HUES64 (cell line): ENCODE data around the gene AATK.
A peak's percentile ranks its signal among the peaks of the same experiment; 100 is the strongest.

Source experiments
- H3K27ac ChIP-seq: 2 replicates; pipeline ENCODE4 v1.7.0; 2013; ENCODE audit warnings: low read depth, low read length, inconsistent platforms
- H3K27me3 ChIP-seq: 2 replicates; pipeline ENCODE4 v1.6.1; 2013; ENCODE audit warnings: mild to moderate bottlenecking, low read length; ENCODE audit not compliant: insufficient read depth
- H3K36me3 ChIP-seq: 2 replicates; pipeline ENCODE4 v1.6.1; 2013; ENCODE audit warnings: mild to moderate bottlenecking, low read length; ENCODE audit not compliant: insufficient read depth
- H3K4me1 ChIP-seq: 2 replicates; pipeline ENCODE4 v1.6.1; 2013; ENCODE audit warnings: mild to moderate bottlenecking, low read length, moderate library complexity; ENCODE audit not compliant: insufficient read depth
- H3K4me3 ChIP-seq: 2 replicates; pipeline ENCODE4 v1.5.1; 2013; ENCODE audit warnings: mild to moderate bottlenecking, low read length, moderate library complexity
- H3K9ac ChIP-seq: 2 replicates; pipeline ENCODE4 v1.6.1; 2013; ENCODE audit warnings: mild to moderate bottlenecking, low read depth, low read length
- H3K9me3 ChIP-seq: 2 replicates; pipeline ENCODE4 v1.6.1; 2013; ENCODE audit warnings: low read depth, low read length; ENCODE audit not compliant: insufficient read depth
- WGBS: fragments of 150-250, 120-280 bp; methylation state at CpG from one replicate; pipeline ENCODE4 v1.1.7; 2013; ENCODE audit warnings: missing lambda C conversion rate; 5-methylcytosine and 5-hydroxymethylcytosine counted together

The AATK gene

GRCh38 chr17:81165246-81166032 is 582 bp downstream of the AATK start, which contains the start of gene PVALEF:
Gene PVALEF (plus strand): TSS chr17:81165507. CDS start chr17:81181227, 15,720 bp downstream.
- Histone ChIP-seq H3K36me3 (no peaks in the 10 kb centered on the region), H3K9ac (peak within 1 kb of the TSS; percentile 7; the same call in 1 of the 2 replicates), H3K4me3 (peak within 1 kb of the TSS; percentile 48), H3K27ac (no peak within 1 kb of the TSS), H3K9me3 (no peaks in the 10 kb centered on the region), H3K27me3 (peaks cover 7% of the 10 kb centered on the region), H3K4me1 (no peaks in the 10 kb centered on the region)
- WGBS, result 27% methylated on average over 46 of the region's 46 CpGs

GRCh38 chr17:81164371-81165245 is 1.4 kb downstream of the AATK start:
- no peaks in the 10 kb centered on the region for H3K9me3 ChIP-seq
- H3K4me1 ChIP-seq, result no peaks in the 10 kb centered on the region
- no peak overlapping the region; the same call in 1 of the 2 replicates for H3K9ac ChIP-seq
- no peak overlapping the region for H3K4me3 ChIP-seq
- no peak overlapping the region for H3K27ac ChIP-seq
- WGBS, result 79% methylated on average over 19 of the region's 19 CpGs
- no peaks in the 10 kb centered on the region for H3K36me3 ChIP-seq
- H3K27me3 ChIP-seq, result peaks cover 7% of the 10 kb centered on the region

- peaks cover 7% of the 10 kb centered on the region for H3K27me3 ChIP-seq
- no peaks in the 10 kb centered on the region for H3K4me1 ChIP-seq
- H3K27ac ChIP-seq, result no peak overlapping the region
- no peak overlapping the region for H3K9ac ChIP-seq
- no peaks in the 10 kb centered on the region for H3K9me3 ChIP-seq
- no peak overlapping the region for H3K4me3 ChIP-seq
- 92% methylated on average over 15 of the region's 15 CpGs for WGBS
- H3K36me3 ChIP-seq, result no peaks in the 10 kb centered on the region
These were observed 2.2 kb downstream of the AATK start for GRCh38 chr17:81163703-81164370.

GRCh38 chr17:81163051-81163695 is 2.8 kb downstream of the AATK start:
- Histone ChIP-seq H3K4me1 (no peaks in the 10 kb centered on the region), H3K36me3 (no peaks in the 10 kb centered on the region), H3K9ac (no peak overlapping the region), H3K27me3 (peaks cover 7% of the 10 kb centered on the region), H3K4me3 (no peak overlapping the region), H3K27ac (no peak overlapping the region), H3K9me3 (no peaks in the 10 kb centered on the region)
- 87% methylated on average over 19 of the region's 19 CpGs for WGBS

- H3K36me3 ChIP-seq, result no peaks in the 10 kb centered on the region
- H3K4me3 ChIP-seq, result no peak overlapping the region
- no peaks in the 10 kb centered on the region for H3K4me1 ChIP-seq
- H3K9ac ChIP-seq, result no peak overlapping the region
- peaks cover 7% of the 10 kb centered on the region for H3K27me3 ChIP-seq
- no peak overlapping the region for H3K27ac ChIP-seq
- H3K9me3 ChIP-seq, result no peaks in the 10 kb centered on the region
- WGBS, result 92% methylated on average over 11 of the region's 11 CpGs
These were observed 3.5 kb downstream of the AATK start for GRCh38 chr17:81162491-81162890.

GRCh38 chr17:81161972-81162371 is 4.0 kb downstream of the AATK start:
- H3K4me3 ChIP-seq, result no peak overlapping the region
- 95% methylated on average over 16 of the region's 16 CpGs for WGBS
- H3K9ac ChIP-seq, result no peak overlapping the region
- peaks cover 6% of the 10 kb centered on the region for H3K27me3 ChIP-seq
- no peaks in the 10 kb centered on the region for H3K4me1 ChIP-seq
- H3K9me3 ChIP-seq, result no peaks in the 10 kb centered on the region
- no peak overlapping the region for H3K27ac ChIP-seq
- no peaks in the 10 kb centered on the region for H3K36me3 ChIP-seq

GRCh38 chr17:81161536-81161935 is 4.5 kb downstream of the AATK start:
- Histone ChIP-seq H3K36me3 (no peaks in the 10 kb centered on the region), H3K9me3 (no peaks in the 10 kb centered on the region), H3K4me1 (no peaks in the 10 kb centered on the region), H3K9ac (no peak overlapping the region), H3K27ac (no peak overlapping the region), H3K4me3 (no peak overlapping the region), H3K27me3 (peaks cover 1% of the 10 kb centered on the region)
- 95% methylated on average over 15 of the region's 15 CpGs for WGBS

- Histone ChIP-seq H3K36me3 (no peaks in the 10 kb centered on the region), H3K27ac (no peak overlapping the region), H3K9ac (no peak overlapping the region), H3K9me3 (no peaks in the 10 kb centered on the region), H3K27me3 (no peaks in the 10 kb centered on the region; the same call in 1 of the 2 replicates), H3K4me3 (no peak overlapping the region), H3K4me1 (no peaks in the 10 kb centered on the region)
- 93% methylated on average over 32 of the region's 32 CpGs for WGBS
These were observed 5.1 kb downstream of the AATK start for GRCh38 chr17:81160747-81161453.

GRCh38 chr17:81160306-81160705 is 5.7 kb downstream of the AATK start:
- Histone ChIP-seq H3K4me1 (no peaks in the 10 kb centered on the region), H3K27me3 (no peaks in the 10 kb centered on the region; the same call in 1 of the 2 replicates), H3K27ac (no peak overlapping the region), H3K9me3 (no peaks in the 10 kb centered on the region), H3K9ac (no peak overlapping the region), H3K4me3 (no peak overlapping the region), H3K36me3 (no peaks in the 10 kb centered on the region)
- 90% methylated on average over 28 of the region's 28 CpGs for WGBS

- Histone ChIP-seq H3K4me1 (no peaks in the 10 kb centered on the region), H3K27ac (no peak overlapping the region), H3K9ac (no peak overlapping the region), H3K4me3 (no peak overlapping the region), H3K9me3 (no peaks in the 10 kb centered on the region), H3K27me3 (no peaks in the 10 kb centered on the region), H3K36me3 (no peaks in the 10 kb centered on the region)
- WGBS, result 89% methylated on average over 25 of the region's 25 CpGs
These were observed 6.3 kb downstream of the AATK start for GRCh38 chr17:81159611-81160265.
